ENCODE results near the gene PLEKHG4. TPM values are rescaled to one million over a fixed set of nuclear protein-coding genes. Genes with fewer than 3 reads are reported as not detected.
A peak's percentile ranks its signal among the peaks of the same experiment; 100 is the strongest.

The PLEKHG4 gene
- total and polyA plus RNA-seq, 9 of the 15 experiments (the other 6 are each of a cell fraction or from before 2014, with no cell fraction given) = 3.7 to 36.8 (median 17.9) TPM

DNA sequence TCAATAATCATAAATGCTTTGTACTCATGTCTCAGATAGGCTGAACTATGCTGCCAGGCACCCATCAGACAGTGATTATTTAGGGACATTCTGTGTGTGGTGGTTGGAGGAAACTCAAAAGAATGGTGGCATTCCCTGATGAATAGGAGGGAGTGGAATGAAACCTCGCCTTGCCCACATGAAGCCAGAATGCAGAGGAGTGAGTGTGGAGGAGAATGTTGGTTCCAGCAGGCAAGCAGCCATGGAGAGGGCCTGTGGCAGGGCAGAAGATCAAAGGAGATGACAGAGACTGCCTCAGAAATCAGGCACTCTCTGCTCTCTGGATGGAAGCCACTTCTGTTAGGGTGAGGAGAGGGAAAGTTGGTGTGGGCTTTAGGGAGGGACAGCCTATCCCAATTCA is 24.7 kb downstream of the PLEKHG4 start:
- no TSS peak for BruUV-seq (replicated peaks)
- ATAC-seq = no peak
- no peak overlapping the region for H3K4me2 ChIP-seq (ENCODE audit: insufficient read depth, low read length)
- H3K4me1 ChIP-seq (replicated peaks in 1 of 2; ENCODE audit: control insufficient read depth in 2 of 2, insufficient read depth in 2 of 2, low read length in 2 of 2) = peaks cover 0 to 10% of the 10 kb centered on the region in 2 experiments; a peak in 1 of 5 replicates
- no peaks in the 10 kb centered on the region for H3K9me1 ChIP-seq (ENCODE audit: control insufficient read depth, insufficient read depth, low read length)
- ChIA-PET POLR2A (no interaction called here), CTCF (ENCODE audit: low intra/inter-chr PET ratio) (interaction anchor here (0.6 kb wide), 1 partner anchor 43 kb away, joined by 4 read pairs; no protein-coding TSS in a partner anchor)
- TF ChIP-seq MXI1 (IDR thresholded peaks at IDR 0.05; ENCODE audit: low read depth, low read length) = no peak
- no peak overlapping the region for H3K4me3 ChIP-seq
- DNase-seq (ENCODE audit: extremely low read depth in 1 of 4, low spot score in 3 of 4) = no peak
- no peaks in the 10 kb centered on the region for H4K20me1 ChIP-seq (replicated peaks; ENCODE audit: control insufficient read depth, insufficient read depth, low read length)
- no peak for FAIRE-seq
- intact Hi-C loops (cut with micrococcal nuclease) = no loop called here
- no peaks in the 10 kb centered on the region for H3K9me3 ChIP-seq (replicated peaks; ENCODE audit: control insufficient read depth, insufficient read depth, low read depth, low read length)
- no peaks in the 10 kb centered on the region for H3K79me2 ChIP-seq (ENCODE audit: control insufficient read depth, insufficient read depth, low read length)
- no peak overlapping the region for H3K9ac ChIP-seq (ENCODE audit: insufficient read depth in 1 of 2, low read depth in 2 of 2, low read length in 2 of 2)
- 20% methylated on average over 1 of the region's 1 CpG for WGBS (ENCODE audit: insufficient coverage, low coverage, missing lambda C conversion rate)
- in situ Hi-C loops (cut with MboI) = no loop called here
- no peak overlapping the region for H3K27ac ChIP-seq (ENCODE audit: extremely low read depth, low read depth, low read length)
- peaks cover 4 to 6% of the 10 kb centered on the region in 2 experiments; a peak in 4 of 5 replicates for H3K27me3 ChIP-seq (ENCODE audit: control insufficient read depth in 2 of 2, insufficient read depth in 2 of 2, low read length in 2 of 2)
- H2AFZ ChIP-seq (ENCODE audit: low read depth, low read length) = no peak overlapping the region
- H3K36me3 ChIP-seq (ENCODE audit: control insufficient read depth, insufficient read depth, low read length) = no peaks in the 10 kb centered on the region

GRCh38 chr16:67305216-67306071 is 26.1 kb downstream of the PLEKHG4 start:
- no peaks in the 10 kb centered on the region for H4K20me1 ChIP-seq (replicated peaks; ENCODE audit: control insufficient read depth, insufficient read depth, low read length)
- ChIA-PET POLR2A (interaction anchor here (0.7 kb wide), 1 partner anchor 26 kb away, joined by 3 read pairs; no protein-coding TSS in a partner anchor), CTCF (ENCODE audit: low intra/inter-chr PET ratio) (no interaction called here)
- 18% methylated on average over 13 of the region's 13 CpGs for WGBS (ENCODE audit: insufficient coverage, low coverage, missing lambda C conversion rate)
- peak; percentile 32 to 61 (median 48) for DNase-seq (ENCODE audit: extremely low read depth in 1 of 4, low spot score in 3 of 4)
- H3K27me3 ChIP-seq (ENCODE audit: control insufficient read depth in 2 of 2, insufficient read depth in 2 of 2, low read length in 2 of 2) = no peaks in the 10 kb centered on the region; a peak in 1 of 5 replicates
- H2AFZ ChIP-seq (ENCODE audit: low read depth, low read length) = peak overlapping the region; percentile 47; the same call in 1 of the 2 replicates
- H3K4me3 ChIP-seq = no peak overlapping the region
- no peaks in the 10 kb centered on the region for H3K9me1 ChIP-seq (ENCODE audit: control insufficient read depth, insufficient read depth, low read length)
- BruUV-seq (replicated peaks) = no TSS peak
- in situ Hi-C loops (cut with MboI) = no loop called here
- peak overlapping the region in 1 of 2 experiments; percentile 17; a peak in 1 of 4 replicates for H3K9ac ChIP-seq (ENCODE audit: insufficient read depth in 1 of 2, low read depth in 2 of 2, low read length in 2 of 2)
- H3K27ac ChIP-seq (ENCODE audit: extremely low read depth, low read depth, low read length) = no peak overlapping the region
- peaks cover 0 to 10% of the 10 kb centered on the region in 2 experiments; a peak in 1 of 5 replicates for H3K4me1 ChIP-seq (replicated peaks in 1 of 2; ENCODE audit: control insufficient read depth in 2 of 2, insufficient read depth in 2 of 2, low read length in 2 of 2)
- no peak for FAIRE-seq
- H3K4me2 ChIP-seq (ENCODE audit: insufficient read depth, low read length) = peak overlapping the region; percentile 15
- H3K36me3 ChIP-seq (ENCODE audit: control insufficient read depth, insufficient read depth, low read length) = no peaks in the 10 kb centered on the region
- ATAC-seq = peak; percentile 74
- H3K79me2 ChIP-seq (ENCODE audit: control insufficient read depth, insufficient read depth, low read length) = no peaks in the 10 kb centered on the region
- H3K9me3 ChIP-seq (replicated peaks; ENCODE audit: control insufficient read depth, insufficient read depth, low read depth, low read length) = no peaks in the 10 kb centered on the region
- intact Hi-C loops (cut with micrococcal nuclease) = no loop called here
- TF ChIP-seq RB1 (IDR thresholded peaks at IDR 0.05; ENCODE audit: low read depth) (no peak), SMARCE1 (IDR thresholded peaks at IDR 0.05) (peak; percentile 75; the same call in 1 of the 2 replicates), ZNF384 (IDR thresholded peaks at IDR 0.05; ENCODE audit: low read depth, low read length) (peak; percentile 55), PREB (CRISPR knock-in tag; IDR thresholded peaks at IDR 0.05) (no peak), ZNF444 (CRISPR knock-in tag; IDR thresholded peaks at IDR 0.05) (no peak), SREBF1 (IDR thresholded peaks at IDR 0.05; ENCODE audit: borderline replicate concordance, low read depth, low read length) (no peak), PHF20 (IDR thresholded peaks at IDR 0.05; ENCODE audit: partially characterized antibody) (no peak)
- TF ChIP-seq, protein P1, sequence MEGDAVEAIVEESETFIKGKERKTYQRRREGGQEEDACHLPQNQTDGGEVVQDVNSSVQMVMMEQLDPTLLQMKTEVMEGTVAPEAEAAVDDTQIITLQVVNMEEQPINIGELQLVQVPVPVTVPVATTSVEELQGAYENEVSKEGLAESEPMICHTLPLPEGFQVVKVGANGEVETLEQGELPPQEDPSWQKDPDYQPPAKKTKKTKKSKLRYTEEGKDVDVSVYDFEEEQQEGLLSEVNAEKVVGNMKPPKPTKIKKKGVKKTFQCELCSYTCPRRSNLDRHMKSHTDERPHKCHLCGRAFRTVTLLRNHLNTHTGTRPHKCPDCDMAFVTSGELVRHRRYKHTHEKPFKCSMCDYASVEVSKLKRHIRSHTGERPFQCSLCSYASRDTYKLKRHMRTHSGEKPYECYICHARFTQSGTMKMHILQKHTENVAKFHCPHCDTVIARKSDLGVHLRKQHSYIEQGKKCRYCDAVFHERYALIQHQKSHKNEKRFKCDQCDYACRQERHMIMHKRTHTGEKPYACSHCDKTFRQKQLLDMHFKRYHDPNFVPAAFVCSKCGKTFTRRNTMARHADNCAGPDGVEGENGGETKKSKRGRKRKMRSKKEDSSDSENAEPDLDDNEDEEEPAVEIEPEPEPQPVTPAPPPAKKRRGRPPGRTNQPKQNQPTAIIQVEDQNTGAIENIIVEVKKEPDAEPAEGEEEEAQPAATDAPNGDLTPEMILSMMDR (IDR thresholded peaks at IDR 0.05 in 2 of 3, conservative IDR thresholded peaks at IDR 0.05 in 1 of 3; ENCODE audit: insufficient read depth in 2 of 3, low read depth in 1 of 3, low read length in 3 of 3) = peak; percentile 15 to 52 (median 36); a peak in 5 of 6 replicates
- TF ChIP-seq, protein P2, sequence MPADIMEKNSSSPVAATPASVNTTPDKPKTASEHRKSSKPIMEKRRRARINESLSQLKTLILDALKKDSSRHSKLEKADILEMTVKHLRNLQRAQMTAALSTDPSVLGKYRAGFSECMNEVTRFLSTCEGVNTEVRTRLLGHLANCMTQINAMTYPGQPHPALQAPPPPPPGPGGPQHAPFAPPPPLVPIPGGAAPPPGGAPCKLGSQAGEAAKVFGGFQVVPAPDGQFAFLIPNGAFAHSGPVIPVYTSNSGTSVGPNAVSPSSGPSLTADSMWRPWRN (IDR thresholded peaks at IDR 0.05; ENCODE audit: low read depth) = no peak
